Measurements from ENCODE around the gene HSPG2.

GRCh38 chr1:21897844-21898243 is 39.3 kb downstream of the HSPG2 start:
- TF ChIP-seq CTCF (IDR thresholded peaks at IDR 0.05; ENCODE audit: insufficient read depth, low read length): no peak
- no peak for TF ChIP-seq POLR2AphosphoS5 (IDR thresholded peaks at IDR 0.05; ENCODE audit: low read depth)
- TF ChIP-seq GABPA (IDR thresholded peaks at IDR 0.05; ENCODE audit: low read depth): no peak
- no peak for TF ChIP-seq REST (IDR thresholded peaks at IDR 0.05; ENCODE audit: insufficient replicate concordance, low read depth)
